Raji (cell line): Measurements from ENCODE around the gene M1AP.

Source experiments
- POLR2A ChIP-seq: IDR thresholded peaks from 2 replicates; pipeline ENCODE4 v1.6.1; 2011; ENCODE audit warnings: low read depth, low read length, control low read depth; ENCODE audit not compliant: insufficient read depth

M1AP gene, protein sequence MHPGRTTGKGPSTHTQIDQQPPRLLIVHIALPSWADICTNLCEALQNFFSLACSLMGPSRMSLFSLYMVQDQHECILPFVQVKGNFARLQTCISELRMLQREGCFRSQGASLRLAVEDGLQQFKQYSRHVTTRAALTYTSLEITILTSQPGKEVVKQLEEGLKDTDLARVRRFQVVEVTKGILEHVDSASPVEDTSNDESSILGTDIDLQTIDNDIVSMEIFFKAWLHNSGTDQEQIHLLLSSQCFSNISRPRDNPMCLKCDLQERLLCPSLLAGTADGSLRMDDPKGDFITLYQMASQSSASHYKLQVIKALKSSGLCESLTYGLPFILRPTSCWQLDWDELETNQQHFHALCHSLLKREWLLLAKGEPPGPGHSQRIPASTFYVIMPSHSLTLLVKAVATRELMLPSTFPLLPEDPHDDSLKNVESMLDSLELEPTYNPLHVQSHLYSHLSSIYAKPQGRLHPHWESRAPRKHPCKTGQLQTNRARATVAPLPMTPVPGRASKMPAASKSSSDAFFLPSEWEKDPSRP

DNA sequence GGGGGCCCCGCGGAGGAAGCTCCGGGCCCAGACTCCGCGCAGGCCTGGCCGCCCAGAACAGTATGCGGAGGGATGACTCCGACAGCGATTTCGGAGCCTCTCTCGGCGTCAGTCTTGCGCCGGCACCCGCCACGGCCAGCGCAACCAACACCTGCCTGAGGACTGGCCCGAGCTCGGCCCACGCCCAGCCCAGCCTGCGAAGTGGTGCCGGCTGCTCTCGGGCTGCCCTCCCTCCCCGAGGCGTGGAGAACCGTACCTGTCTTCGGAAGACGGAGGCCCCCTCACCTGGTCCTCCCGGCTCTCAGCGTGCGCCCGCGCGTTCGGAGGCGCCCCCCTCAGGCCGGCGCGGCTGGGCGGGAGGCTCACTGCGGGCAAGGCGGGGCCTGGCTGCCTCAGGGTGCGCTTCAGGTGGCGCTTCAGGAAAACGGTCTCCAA, at the start of gene M1AP:
Gene M1AP (minus strand): TSS at position 322 of the 435 bp plus-strand sequence. CDS start 8,055 bp downstream, outside the sequence.
- no peak for TF ChIP-seq POLR2A

DNA sequence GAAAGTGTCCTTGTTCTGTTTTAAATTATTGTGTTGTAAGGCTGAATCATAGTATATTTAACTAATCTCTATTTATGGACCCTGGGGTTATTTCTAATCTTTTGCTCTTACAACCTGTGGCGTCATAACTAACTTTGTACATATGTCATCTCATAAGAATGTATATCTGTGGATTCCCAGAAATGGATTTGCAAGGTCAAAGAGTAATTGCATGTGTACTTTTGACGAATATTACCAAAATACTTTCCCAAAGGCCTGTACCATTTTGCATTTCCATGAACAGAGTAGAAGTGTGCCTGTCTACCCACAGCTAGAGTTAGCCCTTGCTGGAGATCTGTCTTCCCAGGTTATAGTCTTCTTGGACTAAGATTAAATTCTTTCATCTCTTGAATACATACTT, 48.7 kb upstream of the M1AP start:
- no peak for TF ChIP-seq POLR2A

DNA sequence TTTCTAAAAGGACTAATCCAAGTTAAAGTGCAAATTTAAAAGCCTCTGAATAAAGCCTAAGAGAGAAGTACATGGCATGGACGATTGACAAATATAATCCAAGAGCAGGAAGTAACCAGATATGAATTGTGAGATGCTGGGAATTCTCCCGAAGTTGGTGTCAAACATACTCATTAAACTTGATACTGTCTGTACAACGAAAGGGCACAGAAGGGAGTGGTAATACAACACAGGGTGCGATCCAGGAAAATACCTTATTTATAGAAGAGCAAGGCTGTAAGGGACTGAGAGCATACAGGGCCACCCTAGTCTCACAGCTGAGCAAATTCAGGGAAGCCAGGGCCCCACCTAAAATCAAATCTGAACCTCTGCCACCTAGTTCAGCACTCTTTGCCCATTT, 47.5 kb upstream of the M1AP start:
- no peak for TF ChIP-seq POLR2A

DNA sequence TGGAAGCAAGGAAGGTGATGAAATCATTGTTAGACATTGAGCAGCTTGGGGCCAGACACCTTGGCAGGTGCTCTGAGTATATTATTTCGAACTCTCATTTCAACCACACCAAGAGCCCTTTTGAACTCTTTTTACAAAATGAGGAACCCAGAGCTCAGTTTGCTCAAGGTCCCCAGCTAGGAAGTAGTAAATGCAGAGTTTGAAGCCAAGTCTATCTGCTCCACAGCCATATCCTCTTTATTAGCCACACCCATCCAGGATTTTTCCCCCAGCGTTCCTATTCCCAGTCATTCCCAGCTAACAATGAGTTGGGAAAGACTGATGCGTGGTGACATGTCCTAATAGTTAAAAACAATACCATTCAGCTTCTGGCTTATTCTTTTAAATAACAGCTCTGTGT, 46.2 kb upstream of the M1AP start:
- TF ChIP-seq POLR2A, result no peak

DNA sequence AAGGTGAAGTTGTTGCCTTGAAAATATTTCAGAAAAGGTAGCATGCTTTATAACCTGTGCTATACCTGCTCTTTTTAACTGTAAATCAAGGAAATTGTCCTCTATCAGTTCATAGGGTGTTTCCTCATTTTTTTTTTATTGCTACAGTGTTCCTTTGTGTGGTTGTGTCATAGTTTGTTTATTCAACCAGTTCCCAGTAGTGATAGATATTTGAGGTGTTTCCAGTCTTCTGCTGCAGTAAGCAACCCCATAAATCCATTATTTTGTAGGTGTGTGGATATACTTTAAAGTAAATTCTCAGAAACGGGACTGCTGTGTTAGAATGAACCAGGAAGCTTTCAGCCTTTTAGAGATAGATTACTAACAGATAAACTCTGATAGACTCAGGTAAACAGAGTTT, 45.5 kb upstream of the M1AP start:
- TF ChIP-seq POLR2A, result no peak

DNA sequence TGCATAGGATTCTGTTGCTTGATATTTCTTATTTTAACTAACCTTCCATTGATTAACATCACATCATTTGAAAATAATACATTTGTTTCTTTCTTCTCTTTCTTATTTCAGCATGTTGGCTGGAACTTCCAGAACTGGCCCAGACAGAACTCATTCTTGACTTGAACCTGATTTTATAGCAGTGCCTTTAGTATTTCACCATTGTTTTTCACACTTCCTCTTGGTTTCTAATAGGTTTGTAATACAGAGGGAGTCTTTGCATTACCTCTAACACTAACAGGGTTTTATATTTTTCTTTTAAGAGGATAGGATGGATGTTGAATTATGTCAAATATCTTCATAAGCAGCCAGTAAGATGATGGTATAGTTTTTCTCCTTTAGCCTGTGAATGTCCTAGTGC, 45.1 kb upstream of the M1AP start:
- TF ChIP-seq POLR2A, result no peak

DNA sequence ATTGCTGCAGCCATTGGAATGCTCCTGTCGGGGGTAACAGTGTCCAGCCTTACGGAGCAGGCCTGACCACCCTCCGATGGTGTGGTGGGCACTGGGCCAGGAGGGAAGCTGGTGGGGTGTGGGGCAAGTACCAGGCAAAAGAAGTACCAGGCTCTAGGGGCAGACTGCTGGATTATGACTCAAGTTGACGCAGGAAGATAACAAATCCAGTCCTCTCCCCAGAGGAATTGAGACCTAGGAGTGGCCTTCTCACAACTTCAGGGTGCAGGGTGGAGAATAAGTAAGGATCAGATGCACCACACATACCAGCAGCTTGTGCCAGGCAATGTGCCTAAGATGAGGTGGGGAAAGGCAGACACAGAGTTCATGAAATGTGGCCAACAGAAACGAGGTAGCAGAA, 43.8 kb upstream of the M1AP start:
- no peak for TF ChIP-seq POLR2A

DNA sequence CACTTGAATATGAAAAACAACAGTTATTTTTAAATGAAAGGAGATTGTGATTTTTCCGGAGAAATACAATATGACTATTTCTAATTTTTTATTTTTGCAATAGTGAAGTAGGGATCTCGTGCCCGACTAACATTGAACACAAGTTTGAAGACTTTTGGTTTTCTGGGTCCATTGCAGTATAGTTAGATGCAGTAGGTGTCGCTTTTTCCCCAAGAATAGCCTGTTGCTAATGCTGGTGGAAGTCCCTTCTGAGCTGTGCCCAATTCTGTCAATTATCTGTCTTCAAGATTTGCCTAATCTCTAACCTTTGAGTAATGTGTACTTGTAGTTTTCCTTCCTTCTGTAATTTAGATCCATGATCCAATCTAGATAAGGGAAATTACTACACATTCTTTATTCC, 42.4 kb upstream of the M1AP start:
- TF ChIP-seq POLR2A, result no peak

DNA sequence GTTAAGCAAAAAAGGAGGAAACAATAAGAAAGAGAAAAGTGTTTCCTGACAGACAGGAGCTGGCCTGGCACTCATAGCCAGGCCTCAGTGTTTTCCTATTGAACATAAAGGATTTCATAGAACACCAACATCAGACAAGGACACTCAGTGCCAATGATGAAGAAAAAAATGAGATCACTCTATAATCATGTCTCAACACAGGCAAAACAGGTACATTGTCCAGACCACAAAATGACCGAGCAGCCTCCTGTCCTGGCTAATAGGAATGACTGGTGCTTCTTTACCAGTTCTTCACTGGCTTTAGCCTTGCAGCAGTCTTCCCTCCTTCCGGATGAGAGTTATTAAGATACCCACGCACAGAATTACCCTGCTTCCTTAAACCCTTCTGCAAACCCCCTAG, 41.5 kb upstream of the M1AP start:
- no peak for TF ChIP-seq POLR2A

DNA sequence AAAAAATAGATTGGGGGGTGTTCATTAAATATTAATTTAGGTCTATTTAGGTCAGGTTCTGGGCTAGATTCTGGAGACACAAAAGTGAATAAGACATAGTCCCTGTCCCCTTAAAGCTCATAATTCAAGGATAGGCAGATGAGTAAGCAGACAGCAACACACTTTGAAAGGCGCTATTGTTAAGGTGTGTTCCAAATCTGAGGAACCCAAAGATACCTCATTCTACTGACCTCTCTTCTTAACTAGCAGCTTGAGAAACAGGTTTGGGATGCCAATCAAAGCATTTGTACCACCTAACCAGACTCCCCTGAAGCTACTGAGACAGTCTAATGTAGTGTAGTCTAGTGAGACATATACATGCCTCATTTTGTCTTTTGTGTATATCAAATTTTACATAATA, 40.8 kb upstream of the M1AP start:
- no peak for TF ChIP-seq POLR2A

DNA sequence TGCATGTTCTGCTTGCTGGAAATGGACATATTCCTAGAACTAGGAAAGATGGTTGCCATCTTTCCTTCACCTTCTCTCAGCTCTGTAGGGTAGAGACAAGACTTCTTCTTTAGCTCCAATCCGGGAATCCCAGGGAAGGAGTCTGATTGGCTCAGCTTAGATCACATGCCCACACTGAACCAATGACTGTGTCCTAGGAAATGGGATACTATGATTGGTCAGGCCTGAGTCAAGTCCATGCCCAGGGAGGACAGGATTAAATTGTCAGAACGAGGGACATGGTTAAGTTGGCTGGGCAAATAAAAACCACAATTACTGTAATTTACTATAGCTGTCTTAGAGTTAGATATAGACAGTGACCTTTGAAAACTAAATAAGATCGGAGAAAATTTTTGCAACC, 37.3 kb upstream of the M1AP start:
- no peak for TF ChIP-seq POLR2A

DNA sequence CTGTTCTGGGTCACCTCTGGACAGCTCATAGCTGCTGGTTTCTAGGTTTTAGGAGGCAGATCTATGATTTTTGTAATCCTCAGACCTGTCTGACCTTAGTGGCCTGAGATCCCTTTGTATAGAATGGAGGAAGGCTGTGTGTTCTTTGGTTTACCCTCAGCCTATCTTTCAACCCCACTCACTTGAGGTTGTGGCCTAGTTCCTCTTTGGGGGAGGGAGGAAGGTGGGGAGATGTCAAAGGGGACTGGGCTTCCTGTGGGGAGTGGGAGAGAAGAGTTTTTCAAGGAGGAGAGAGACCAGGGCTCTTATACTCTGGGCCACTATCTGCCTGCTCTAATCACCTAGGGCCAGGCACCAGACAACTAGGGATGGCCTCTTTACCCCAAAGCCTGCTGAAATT, 34.4 kb upstream of the M1AP start:
- TF ChIP-seq POLR2A, result no peak

DNA sequence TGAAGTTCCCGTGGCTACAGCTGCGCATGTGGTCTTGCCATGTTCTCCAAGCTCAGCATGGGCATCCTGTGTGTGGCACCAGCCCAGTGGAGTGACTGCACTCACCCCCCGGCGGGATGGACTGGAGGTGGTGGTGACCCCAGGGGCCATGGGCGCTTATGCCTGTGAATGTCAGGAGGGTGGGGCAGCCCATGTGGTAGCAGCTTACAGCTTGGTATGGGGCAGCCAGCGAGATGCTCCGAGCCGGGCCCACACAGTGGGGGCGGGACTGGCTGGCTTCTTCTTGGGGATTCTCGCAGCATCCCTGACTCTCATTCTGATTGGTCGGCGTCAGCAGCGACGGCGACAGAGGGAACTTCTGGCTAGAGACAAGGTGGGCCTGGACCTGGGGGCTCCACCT, 31.5 kb upstream of the M1AP start:
- TF ChIP-seq POLR2A, result no peak

DNA sequence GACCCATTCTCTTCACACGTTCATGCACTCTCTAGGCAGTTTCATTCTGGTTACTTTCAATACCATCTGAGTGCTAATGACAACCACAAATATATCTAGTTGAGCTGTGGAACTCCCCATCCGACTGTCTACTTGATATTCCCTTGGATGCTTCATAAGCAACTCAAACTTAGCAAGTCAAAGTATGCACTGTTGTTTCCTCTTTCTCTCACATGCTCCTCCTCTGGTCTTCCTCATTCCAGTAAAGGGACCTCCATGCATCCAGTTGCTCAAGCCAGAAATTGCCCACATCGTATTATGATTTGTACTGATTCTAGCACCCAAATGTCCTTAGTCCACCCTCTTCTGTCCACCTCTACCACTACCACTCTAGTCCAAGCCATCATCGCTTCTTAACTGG, 28.2 kb upstream of the M1AP start:
- no peak for TF ChIP-seq POLR2A

DNA sequence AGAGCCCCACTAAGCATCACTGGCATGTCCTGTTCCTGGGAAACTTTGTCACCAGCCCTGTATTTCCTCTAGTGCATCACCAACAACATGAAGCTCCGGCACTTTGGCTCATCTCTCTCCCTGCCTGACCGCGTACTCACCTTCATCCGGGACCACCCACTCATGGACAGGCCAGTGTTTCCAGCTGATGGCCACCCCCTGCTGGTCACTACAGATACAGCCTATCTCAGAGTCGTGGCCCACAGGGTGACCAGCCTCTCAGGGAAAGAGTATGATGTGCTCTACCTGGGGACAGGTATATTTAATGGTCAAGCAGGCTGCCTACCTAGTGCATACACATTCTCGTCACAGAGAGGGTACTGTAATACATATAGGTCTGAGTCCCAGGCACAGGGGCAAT, 27.0 kb upstream of the M1AP start:
- TF ChIP-seq POLR2A, result no peak

DNA sequence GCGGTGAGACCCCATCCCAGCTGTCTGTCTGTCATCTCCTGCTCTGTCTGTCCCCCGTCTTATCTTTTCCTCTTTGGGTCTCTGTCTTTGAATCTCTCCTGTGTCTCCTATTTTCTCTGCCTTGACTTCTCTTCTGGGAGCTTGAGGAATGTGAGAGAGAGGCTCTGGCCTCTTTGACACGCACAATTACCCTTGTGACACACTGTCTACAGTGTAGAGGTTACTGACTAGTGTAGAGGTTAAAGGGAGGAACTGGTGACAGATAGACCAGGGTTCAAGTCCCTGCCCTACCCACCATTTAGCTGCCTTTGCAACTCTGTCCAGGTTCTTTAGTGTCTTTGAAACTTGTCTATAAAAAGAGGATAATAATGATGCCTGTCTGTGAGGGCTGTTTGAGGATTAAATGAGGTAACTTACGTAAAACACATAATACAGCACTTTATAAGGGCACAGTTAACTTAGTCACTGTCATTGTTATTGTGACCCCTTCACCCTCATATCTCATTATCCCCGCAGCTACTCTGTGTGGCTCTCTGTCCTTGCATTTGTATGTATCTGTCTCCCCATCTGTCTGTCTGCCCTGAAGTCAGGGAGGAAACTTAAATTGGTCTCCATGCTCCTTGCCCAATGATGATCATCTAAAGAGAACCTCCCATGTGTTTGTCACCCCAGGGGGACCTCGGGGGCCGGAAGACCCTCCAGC, 25.8 kb upstream of the M1AP start:
- TF ChIP-seq POLR2A, result no peak
